Natural killer cell (primary cell): ENCODE data around the gene ADAMTS18. TPM values are rescaled to one million over a fixed set of nuclear protein-coding genes. Genes with fewer than 3 reads are reported as not detected.

Experiments used
- ATAC-seq, 3 donors: fragments of 150-1000 bp in 2 of 3; fragments of 200-7000 bp in 1 of 3; cut with Tn5 transposase; 1 replicate in 1 of 3; 2 replicates in 2 of 3; pipeline ENCODE4 v1.10.0; 2021; ENCODE audit warnings: mild to moderate bottlenecking in 2 of 3, moderate library complexity in 2 of 3
- DNase-seq, 2 donors: peaks; one replicate each; pipeline versions ENCODE4 v3.0.0 to v3.0.0-alpha.2; 2013 to 2021; ENCODE audit warnings: mixed read lengths in 1 of 2
- H3K27ac ChIP-seq: one replicate; pipeline ENCODE4 v1.5.1; 2013; ENCODE audit warnings: mild to moderate bottlenecking, low read length
- H3K27me3 ChIP-seq: one replicate; pipeline ENCODE4 v1.6.1; 2013; ENCODE audit warnings: low read length; ENCODE audit not compliant: control insufficient read depth, insufficient read depth
- H3K36me3 ChIP-seq: one replicate; pipeline ENCODE4 v1.6.1; 2013; ENCODE audit warnings: low read length; ENCODE audit not compliant: control insufficient read depth, insufficient read depth
- H3K4me1 ChIP-seq: one replicate; pipeline ENCODE4 v1.6.1; 2013; ENCODE audit warnings: low read length; ENCODE audit not compliant: control insufficient read depth, insufficient read depth
- H3K4me3 ChIP-seq: one replicate; pipeline ENCODE4 v1.5.1; 2013; ENCODE audit warnings: low read length
- H3K9me3 ChIP-seq: one replicate; pipeline ENCODE4 v1.6.1; 2013; ENCODE audit warnings: low read length; ENCODE audit not compliant: control insufficient read depth, insufficient read depth
- H3K27ac Mint-ChIP-seq, 2 donors: one replicate each; pipeline ENCODE4 v1.8.0; 2022; ENCODE audit warnings: mild to moderate bottlenecking in 2 of 2, mixed read lengths in 2 of 2, moderate library complexity in 1 of 2
- H3K27me3 Mint-ChIP-seq, 2 donors: one replicate each; pipeline ENCODE4 v1.8.0; 2022; ENCODE audit warnings: low read depth in 2 of 2, mixed read lengths in 2 of 2
- H3K36me3 Mint-ChIP-seq: one replicate; pipeline ENCODE4 v1.8.0; 2022; ENCODE audit warnings: mixed read lengths
- H3K4me1 Mint-ChIP-seq, 2 donors: one replicate each; pipeline ENCODE4 v1.8.0; 2022; ENCODE audit warnings: mixed read lengths in 2 of 2
- H3K4me3 Mint-ChIP-seq: one replicate; pipeline ENCODE4 v1.8.0; 2022; ENCODE audit warnings: mild to moderate bottlenecking, moderate library complexity, mixed read lengths
- H3K9me3 Mint-ChIP-seq, 2 donors: one replicate each; pipeline ENCODE4 v1.8.0; 2022; ENCODE audit warnings: mixed read lengths in 2 of 2
- CTCF ChIP-seq: fragments of 200-600 bp; IDR thresholded peaks from one replicate; pipeline ENCODE4 v1.8.0; 2022; ENCODE audit warnings: antibody characterized with exemption
- WGBS: methylation state at CpG from one replicate; pipeline ENCODE4 v1.1.7; 2013; ENCODE audit warnings: missing lambda C conversion rate; ENCODE audit not compliant: insufficient coverage; 5-methylcytosine and 5-hydroxymethylcytosine counted together
- intact Hi-C: fragments of 100-400 bp; cut with micrococcal nuclease; formaldehyde crosslinking; loops from one replicate; pipeline ENCODE4 v1.14.2; 2022
- total RNA-seq, 4 donors: library from RNA; stranded (reverse); fragments of 120-200 nt in 1 of 4; gene quantifications; one replicate each; pipeline versions ENCODE4 v1.2.3 to v1.2.4, GENCODE V29; 2013 to 2022

Gene ADAMTS18
- total RNA-seq, 3 donors from 2014 or later (not counting 1 experiment from before 2014, with no cell fraction given), result not detected

- no peaks in the 10 kb centered on the region for H3K36me3 ChIP-seq
- H3K9me3 Mint-ChIP-seq, result no peaks in the 10 kb centered on the region
- H3K4me3 Mint-ChIP-seq, result no peak overlapping the region
- no peak overlapping the region for H3K4me3 ChIP-seq
- TF ChIP-seq CTCF, result no peak
- no peak overlapping the region for H3K27ac Mint-ChIP-seq
- no peak for ATAC-seq
- no peak overlapping the region for H3K27ac ChIP-seq
- peaks cover 24 to 32% of the 10 kb centered on the region in 2 donors for H3K4me1 Mint-ChIP-seq
- H3K27me3 ChIP-seq, result no peaks in the 10 kb centered on the region
- H3K9me3 ChIP-seq, result no peaks in the 10 kb centered on the region
- intact Hi-C loops, result no loop called here
- no peaks in the 10 kb centered on the region for H3K27me3 Mint-ChIP-seq
- no peak for DNase-seq
- WGBS, result 100% methylated on average over 2 of the region's 3 CpGs
- H3K4me1 ChIP-seq, result no peaks in the 10 kb centered on the region
- no peaks in the 10 kb centered on the region for H3K36me3 Mint-ChIP-seq
These were observed 134.6 kb downstream of the ADAMTS18 start for GRCh38 chr16:77300256-77300655.

- Mint-ChIP-seq H3K4me3 (no peak overlapping the region), H3K9me3 (no peaks in the 10 kb centered on the region), H3K27ac (no peak overlapping the region), H3K36me3 (no peaks in the 10 kb centered on the region), H3K27me3 (peaks cover 0 to 2% of the 10 kb centered on the region in 2 donors), H3K4me1 (peaks cover 20 to 28% of the 10 kb centered on the region in 2 donors)
- H3K36me3 ChIP-seq, result no peaks in the 10 kb centered on the region
- intact Hi-C loops, result no loop called here
- no peaks in the 10 kb centered on the region for H3K4me1 ChIP-seq
- ATAC-seq (no peak), DNase-seq (no peak)
- no peak for TF ChIP-seq CTCF
- no peak overlapping the region for H3K27ac ChIP-seq
- no peaks in the 10 kb centered on the region for H3K27me3 ChIP-seq
- no peak overlapping the region for H3K4me3 ChIP-seq
- WGBS, result 33% methylated on average over 1 of the region's 1 CpG
- H3K9me3 ChIP-seq, result no peaks in the 10 kb centered on the region
These were observed 135.4 kb downstream of the ADAMTS18 start for GRCh38 chr16:77299395-77299794.

GRCh38 chr16:77298418-77299360 is 136.1 kb downstream of the ADAMTS18 start:
- Histone ChIP-seq H3K9me3 (no peaks in the 10 kb centered on the region), H3K36me3 (no peaks in the 10 kb centered on the region), H3K4me1 (no peaks in the 10 kb centered on the region), H3K4me3 (no peak overlapping the region), H3K27ac (no peak overlapping the region), H3K27me3 (no peaks in the 10 kb centered on the region)
- ATAC-seq, result no peak
- intact Hi-C loops, result no loop called here
- DNase-seq, result no peak
- Mint-ChIP-seq H3K27me3 (peaks cover 0 to 3% of the 10 kb centered on the region in 2 donors), H3K9me3 (no peaks in the 10 kb centered on the region), H3K36me3 (no peaks in the 10 kb centered on the region), H3K4me3 (no peak overlapping the region), H3K27ac (no peak overlapping the region), H3K4me1 (peaks cover 20 to 28% of the 10 kb centered on the region in 2 donors)
- 76% methylated on average over 12 of the region's 12 CpGs for WGBS
- no peak for TF ChIP-seq CTCF
